Stimulated activated naive CD8-positive, alpha-beta T cell treated with anti-CD3 and anti-CD28 coated beads, Interleukin-15, Interleukin-2, amounts not matched to agents 100 U/mL and 50 U/mL, for 24 hours (primary cell): ENCODE measurements around the gene PPP2R3B.
A peak's percentile ranks its signal among the peaks of the same experiment; 100 is the strongest.
"Not testable (repeated sequence)": the region's sequence is repeated elsewhere in the genome, so short reads cannot be mapped to it uniquely, and the experiment has no call there.

ENCODE experiments used
- ATAC-seq: fragments of 150-1000 bp; cut with Tn5 transposase; one replicate; pipeline ENCODE4 v1.10.0; 2021
- DNase-seq: peaks from one replicate; pipeline ENCODE4 v3.0.0; 2021

PPP2R3B gene

GRCh38 chrX:319579-320125, 67.1 kb downstream of the PPP2R3B start:
- no peak for ATAC-seq
- no peak for DNase-seq

DNA sequence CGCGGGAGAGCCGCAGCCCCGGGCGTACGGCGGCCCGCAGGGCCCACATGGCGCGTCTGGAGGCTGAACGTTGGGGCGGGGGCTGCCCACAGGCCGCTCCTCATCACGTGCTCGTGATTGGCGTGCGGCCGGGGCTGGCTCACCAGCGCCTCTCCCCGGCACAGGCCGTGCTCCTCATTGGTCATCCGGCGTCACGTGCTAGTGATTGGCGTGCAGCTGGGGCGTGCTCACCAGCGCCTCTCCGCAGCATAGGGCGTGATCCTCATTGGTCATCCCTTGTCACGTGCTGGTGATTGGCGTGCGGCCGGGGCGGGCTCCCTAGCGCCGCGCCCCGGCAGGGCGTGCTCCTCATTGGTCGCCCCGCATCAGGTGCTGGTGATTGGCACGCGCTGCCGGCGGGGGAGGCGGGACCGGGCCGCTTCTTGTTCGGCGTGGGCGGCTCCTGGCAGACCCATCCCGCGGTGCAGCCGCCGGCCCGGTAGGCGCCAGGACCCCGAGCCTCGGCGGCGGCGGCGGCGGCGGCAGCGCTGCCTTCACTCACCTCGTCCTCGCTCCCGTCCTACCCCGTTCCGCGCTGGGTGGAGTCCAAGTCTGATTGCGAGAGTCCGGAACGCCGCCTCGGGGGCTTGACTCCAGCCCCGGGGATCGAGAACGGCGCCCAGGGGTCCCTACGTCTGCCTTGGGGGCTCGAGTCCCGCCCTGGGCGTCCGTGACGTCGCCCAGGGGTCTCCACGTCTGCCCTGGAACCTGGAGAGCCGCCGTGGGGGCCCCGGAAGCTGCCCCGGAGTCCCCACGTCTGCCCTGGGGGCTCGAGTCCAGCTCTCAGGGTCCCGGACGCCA, 67.7 kb downstream of the PPP2R3B start, which contains the start of gene GTPBP6:
Gene GTPBP6, minus strand, starts transcription at position 58 of the 840 bp plus-strand sequence. Its CDS starts 9 bp downstream, at position 49.
- DNase-seq (peak; percentile 97), ATAC-seq (peak; percentile 83)

DNA sequence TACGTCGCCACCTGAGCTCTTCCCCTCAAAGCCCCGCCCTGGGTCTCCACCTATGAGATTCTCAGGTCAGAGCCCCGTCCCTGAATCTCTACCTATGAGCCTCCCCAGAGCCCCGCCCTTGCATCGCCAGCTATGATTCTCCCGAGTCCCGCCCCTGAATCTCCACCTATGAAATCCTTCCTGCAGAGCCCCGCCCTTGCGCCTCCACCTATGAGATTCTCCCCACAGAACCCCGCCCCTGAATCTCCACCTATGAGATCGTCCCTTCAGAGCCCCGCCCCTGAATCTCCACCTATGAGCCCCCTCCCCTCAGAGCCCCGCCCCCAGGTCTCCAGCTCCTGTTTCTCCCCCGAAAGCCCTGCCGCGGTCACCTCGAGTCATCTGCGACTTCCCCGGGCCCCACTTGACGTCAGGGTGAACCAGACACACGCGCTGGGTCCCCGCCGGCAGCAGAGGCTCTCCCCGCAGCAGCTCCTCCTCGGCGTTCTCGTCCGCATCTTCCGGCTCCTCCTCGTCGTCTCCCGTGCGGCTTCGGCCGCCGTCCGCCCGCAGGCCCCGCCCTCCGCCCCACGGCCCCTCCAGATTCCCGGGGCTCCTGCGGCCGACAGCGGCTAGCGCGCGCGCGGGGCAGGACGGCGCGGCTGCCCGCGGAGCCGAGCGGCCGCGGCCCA, 68.5 kb downstream of the PPP2R3B start:
- DNase-seq = peak; percentile 98
- peak; percentile 75 for ATAC-seq

- DNase-seq (no peak), ATAC-seq (no peak)
Measured at GRCh38 chrX:317424-318067, 69.2 kb downstream of the PPP2R3B start.

- no peak for ATAC-seq
Measured at GRCh38 chrX:316351-317325, 70.1 kb downstream of the PPP2R3B start.

GRCh38 chrX:314781-315595, 71.7 kb downstream of the PPP2R3B start:
- no peak for ATAC-seq
- no peak for DNase-seq

More at GRCh38 chrX:316351-317325, 70.1 kb downstream of the PPP2R3B start:
- no peak for DNase-seq

GRCh38 chrX:314049-314448, 72.7 kb downstream of the PPP2R3B start:
- no peak for DNase-seq

DNA sequence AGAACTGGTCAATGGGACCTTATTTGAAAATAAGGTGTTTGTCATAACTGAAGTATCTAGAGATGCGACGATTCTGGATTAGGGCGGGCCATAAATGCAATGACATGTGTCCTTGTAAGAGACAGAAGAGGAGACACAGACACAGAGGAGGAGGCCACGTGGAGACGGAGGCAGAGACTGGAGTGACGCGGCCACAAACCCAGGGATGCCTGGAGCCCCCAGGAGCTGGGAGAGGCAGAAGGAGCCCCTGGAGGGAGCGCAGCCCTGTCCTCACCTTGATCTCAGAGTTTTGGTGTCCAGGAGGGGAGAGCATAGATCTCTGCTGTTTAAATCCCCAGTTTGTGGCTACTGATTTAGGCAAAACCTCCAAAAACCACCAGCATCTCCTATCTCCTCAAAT, 73.2 kb downstream of the PPP2R3B start:
- ATAC-seq (no peak), DNase-seq (no peak)

More at GRCh38 chrX:314049-314448, 72.7 kb downstream of the PPP2R3B start:
- no peak for ATAC-seq

DNA sequence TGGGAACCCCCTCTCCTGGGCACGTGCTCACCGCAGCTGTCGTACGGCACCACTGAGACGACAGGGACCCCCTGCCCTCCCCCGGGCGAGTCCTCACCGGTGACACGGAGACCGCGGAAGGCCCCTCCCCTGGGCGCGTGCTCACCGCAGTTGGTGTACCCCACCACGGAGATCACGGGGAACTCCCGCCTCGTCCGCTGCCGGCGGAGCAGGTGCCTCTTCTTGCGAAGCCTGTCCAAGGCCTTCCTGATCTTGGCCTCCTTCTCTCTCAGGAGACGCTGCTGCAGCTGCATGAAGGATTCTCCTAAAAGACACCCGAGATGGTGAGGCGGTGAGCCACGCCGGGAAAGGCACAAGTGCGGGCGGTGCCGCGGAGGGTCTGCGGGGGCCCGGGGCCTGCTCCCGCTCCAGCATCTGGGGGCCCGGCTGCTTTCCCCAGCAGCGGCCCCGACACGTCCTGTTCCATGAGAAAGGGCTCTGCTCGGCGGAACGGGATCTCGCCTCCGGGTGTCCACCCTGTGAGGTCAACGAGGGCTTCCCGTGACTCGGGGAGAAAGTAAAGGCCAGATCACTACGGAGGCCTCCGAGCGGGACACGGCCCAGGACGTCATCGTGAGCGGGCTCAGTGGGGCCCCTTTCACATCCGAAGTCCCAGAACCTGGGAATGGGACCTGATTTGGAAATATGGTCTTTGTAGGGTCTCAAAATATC, 73.9 kb downstream of the PPP2R3B start:
- ATAC-seq = no peak
- no peak for DNase-seq

DNA sequence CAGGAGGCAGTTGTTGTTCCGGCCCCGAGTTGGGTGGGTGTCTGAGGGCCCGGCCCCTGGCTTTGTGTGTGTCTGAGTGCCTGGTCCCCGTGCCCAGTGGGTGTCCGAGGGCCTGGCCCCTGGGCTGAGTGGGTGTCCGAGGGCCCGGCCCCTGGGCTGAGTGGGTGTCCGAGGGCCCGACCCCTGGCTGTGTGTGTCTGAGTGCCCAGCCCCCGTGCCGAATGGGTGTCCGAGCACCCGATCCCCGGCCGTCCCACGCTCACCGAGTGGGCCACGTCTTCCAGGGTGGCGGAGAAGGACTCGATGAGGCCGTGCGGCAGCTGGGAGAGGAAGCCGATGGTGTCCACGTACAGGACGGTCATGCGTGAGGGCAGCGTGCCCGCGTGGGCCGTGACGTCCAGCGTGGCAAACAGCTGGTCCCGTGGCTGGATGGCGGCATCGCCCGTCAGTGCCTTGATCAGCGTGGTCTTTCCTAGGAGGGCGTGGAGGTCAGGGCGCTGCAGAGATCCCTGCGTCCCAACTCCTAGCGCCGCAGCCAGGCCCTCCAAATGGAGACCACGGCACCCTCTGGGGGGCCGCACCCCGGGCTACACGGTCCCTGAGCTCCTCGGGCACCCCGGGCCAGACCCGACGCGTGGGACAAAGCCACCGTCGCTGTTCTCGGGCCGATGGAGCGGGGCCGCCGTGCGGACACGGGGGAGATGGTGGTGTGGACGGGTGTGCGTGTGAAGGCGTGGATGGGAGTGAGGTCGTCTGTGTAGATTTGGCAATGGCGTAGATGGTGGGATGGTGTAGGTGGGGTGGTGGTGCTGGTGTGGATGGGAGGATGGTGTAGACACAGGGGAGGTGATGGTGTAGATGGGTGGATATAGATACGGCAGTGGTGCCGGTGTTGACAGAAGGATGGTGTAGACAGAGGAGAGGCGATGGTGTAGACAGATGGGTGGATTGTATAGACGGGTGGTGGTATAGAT, 75.3 kb downstream of the PPP2R3B start:
- DNase-seq = no peak
- no peak for ATAC-seq

- no peak for ATAC-seq
Measured at GRCh38 chrX:310621-311155, 76.0 kb downstream of the PPP2R3B start.

GRCh38 chrX:308821-309520, 77.7 kb downstream of the PPP2R3B start:
- ATAC-seq (no peak), DNase-seq (no peak)

More at GRCh38 chrX:310621-311155, 76.0 kb downstream of the PPP2R3B start:
- no peak for DNase-seq

- ATAC-seq (no peak), DNase-seq (no peak)
Measured at GRCh38 chrX:307261-308111, 79.2 kb downstream of the PPP2R3B start.

GRCh38 chrX:306614-307251, 80.0 kb downstream of the PPP2R3B start:
- not testable (repeated sequence) for DNase-seq, ATAC-seq

DNA sequence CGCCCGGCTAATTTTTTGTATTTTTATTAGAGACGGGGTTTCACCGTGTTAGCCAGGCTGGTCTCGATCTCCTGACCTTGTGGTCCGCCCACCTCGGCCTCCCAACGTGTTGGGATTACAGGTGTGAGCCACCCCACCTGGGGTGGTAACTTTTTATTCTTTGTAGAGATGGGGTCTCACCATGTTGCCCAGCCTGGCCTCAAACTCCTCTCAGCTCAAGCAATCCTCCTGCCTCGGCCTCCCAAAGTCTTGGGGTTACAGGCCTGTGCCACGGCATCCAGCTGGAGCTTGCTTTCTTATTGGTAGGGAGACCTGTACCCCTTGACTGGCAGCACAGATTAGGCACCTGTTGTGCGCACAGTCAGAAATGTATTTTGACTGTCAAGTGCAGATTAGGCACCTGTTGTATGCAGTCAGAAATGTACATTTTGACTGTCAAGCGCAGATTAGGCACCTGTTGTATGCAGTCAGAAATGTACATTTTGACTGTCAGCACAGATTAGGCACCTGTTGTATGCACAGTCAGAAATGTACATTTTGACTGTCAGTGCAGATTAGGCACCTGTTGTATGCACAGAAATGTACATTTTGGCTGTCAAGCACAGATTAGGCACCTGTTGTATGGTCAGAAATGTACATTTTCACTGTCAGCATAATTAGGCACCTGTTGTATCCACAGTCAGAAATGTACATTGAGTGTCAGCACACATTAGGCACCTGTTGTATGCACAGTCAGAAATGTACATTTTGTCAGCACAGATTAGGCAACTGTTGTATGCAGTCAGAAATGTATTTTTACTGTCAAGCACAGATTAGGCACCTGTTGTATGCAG, 80.7 kb downstream of the PPP2R3B start:
- not testable (repeated sequence) for ATAC-seq

More for the DNA sequence above, 80.7 kb downstream of the PPP2R3B start:
- not testable (repeated sequence) for DNase-seq
